GM20000 (cell line): ENCODE measurements around the gene STAT4.

Experiments used
- DNase-seq: peaks from one replicate; pipeline ENCODE4 v3.0.0; 2012; ENCODE audit warnings: low spot score
- CTCF ChIP-seq: IDR thresholded peaks from 2 replicates; pipeline ENCODE4 v1.5.1; 2012; ENCODE audit warnings: mild to moderate bottlenecking, control low read depth; ENCODE audit errors: extremely low read depth, missing control alignments

STAT4 gene

GRCh38 chr2:190988910-190989309 lies 161.9 kb downstream of the STAT4 start:
- no peak for DNase-seq
- TF ChIP-seq CTCF = no peak

GRCh38 chr2:190987938-190988337 lies 162.9 kb downstream of the STAT4 start:
- no peak for DNase-seq
- no peak for TF ChIP-seq CTCF

GRCh38 chr2:190987116-190987515 lies 163.7 kb downstream of the STAT4 start:
- DNase-seq = no peak
- no peak for TF ChIP-seq CTCF

- no peak for DNase-seq
- no peak for TF ChIP-seq CTCF
Measured at GRCh38 chr2:190986221-190986953, 164.4 kb downstream of the STAT4 start.

- no peak for TF ChIP-seq CTCF
- DNase-seq = no peak
Measured at GRCh38 chr2:190984595-190984994, 166.2 kb downstream of the STAT4 start.

- no peak for DNase-seq
- TF ChIP-seq CTCF = no peak
Measured at GRCh38 chr2:190982262-190983034, 168.3 kb downstream of the STAT4 start.

- no peak for TF ChIP-seq CTCF
- DNase-seq = no peak
Measured at GRCh38 chr2:190981733-190982132, 169.1 kb downstream of the STAT4 start.
